B cell (primary cell): Measurements from ENCODE around the gene IGFBP3. TPM values are rescaled to one million over a fixed set of nuclear protein-coding genes. Genes with fewer than 3 reads are reported as not detected.

Source experiments
- ATAC-seq: fragments of 200-7000 bp; cut with Tn5 transposase; one replicate; pipeline ENCODE4 v1.10.0; 2021; ENCODE audit warnings: low read depth, mild to moderate bottlenecking, moderate number of reproducible peaks, moderate library complexity
- CTCF ChIA-PET: fragments of 350-600 bp; sonication (Branson Sonifier 250); formaldehyde crosslinking; loops from one replicate; lab custom pipeline; 2021; ENCODE audit warnings: antibody characterized with exemption, inconsistent platforms; lab: Charles Lee
- POLR2A ChIA-PET: fragments of 350-600 bp; sonication (Branson Sonifier 250); formaldehyde crosslinking; loops from one replicate; lab custom pipeline; 2021; ENCODE audit warnings: antibody characterized with exemption; lab: Charles Lee
- DNase-seq: peaks from one replicate; pipeline ENCODE4 v3.0.0; 2013
- H2AFZ ChIP-seq: 2 replicates; pipeline ENCODE4 v1.6.1; 2012; ENCODE audit warnings: mild to moderate bottlenecking, low read depth, low read length; ENCODE audit not compliant: insufficient read depth, poor library complexity, severe bottlenecking
- H3K27ac ChIP-seq, 2 donors: 1 replicate in 1 of 2; 2 replicates in 1 of 2; pipeline ENCODE4 v1.5.1; 2012 to 2013; ENCODE audit warnings: low read length in 2 of 2, mild to moderate bottlenecking in 2 of 2, moderate library complexity in 1 of 2
- H3K27me3 ChIP-seq, 4 experiments: fragments of 200-600 bp in 1 of 4; sonication (generic) in 1 of 4; replicated peaks in 1 of 4; 1 replicate in 2 of 4; 2 replicates in 2 of 4; pipeline versions ENCODE4 v1.6.1 to v1.7.0; 2013 to 2016; ENCODE audit warnings: low read length in 3 of 4, mild to moderate bottlenecking in 2 of 4, mixed read lengths in 1 of 4, moderate library complexity in 1 of 4; ENCODE audit not compliant: insufficient read depth in 4 of 4, control insufficient read depth in 3 of 4; ENCODE audit errors: control extremely low read depth in 1 of 4
- H3K36me3 ChIP-seq, 2 experiments: replicated peaks in 1 of 2; 1 replicate in 1 of 2; 2 replicates in 1 of 2; pipeline versions ENCODE4 v1.6.1 to v1.7.1; 2013; ENCODE audit warnings: low read length in 1 of 2; ENCODE audit not compliant: insufficient read depth in 2 of 2, control insufficient read depth in 1 of 2; ENCODE audit errors: control extremely low read depth in 1 of 2, extremely low read depth in 1 of 2
- H3K4me1 ChIP-seq, 2 donors: fragments of 200-600 bp in 1 of 2; sonication (generic) in 1 of 2; 1 replicate in 1 of 2; 2 replicates in 1 of 2; pipeline versions ENCODE4 v1.5.1 to v1.6.1; 2013 to 2017; ENCODE audit warnings: low read length in 2 of 2; ENCODE audit not compliant: control insufficient read depth in 2 of 2, insufficient read depth in 2 of 2
- H3K4me2 ChIP-seq: replicated peaks from 2 replicates; pipeline ENCODE3; 2012; ENCODE audit warnings: mild to moderate bottlenecking, low read depth, low read length; ENCODE audit not compliant: poor library complexity, severe bottlenecking
- H3K4me3 ChIP-seq, 5 experiments: fragments of 200-600 bp in 1 of 5; sonication (generic) in 1 of 5; 1 replicate in 3 of 5; 2 replicates in 2 of 5; pipeline versions ENCODE4 v1.5.1 to v1.7.0; 2011 to 2016; ENCODE audit warnings: low read length in 4 of 5, mild to moderate bottlenecking in 4 of 5, low read depth in 2 of 5, control low read depth in 1 of 5, moderate library complexity in 1 of 5; ENCODE audit not compliant: insufficient read depth in 1 of 5; ENCODE audit errors: control extremely low read depth in 1 of 5, extremely low read depth in 1 of 5
- H3K79me2 ChIP-seq: fragments of 200-600 bp; sonication (generic); one replicate; pipeline ENCODE4 v1.6.0; 2016; ENCODE audit warnings: low read length; ENCODE audit not compliant: control insufficient read depth, insufficient read depth
- H3K9ac ChIP-seq: fragments of 200-600 bp; sonication (generic); 2 replicates; pipeline ENCODE4 v1.6.1; 2017; ENCODE audit warnings: mild to moderate bottlenecking, low read length, moderate library complexity
- H3K9me3 ChIP-seq, 3 donors: one replicate each; pipeline versions ENCODE4 v1.6.1 to v1.7.1; 2013; ENCODE audit warnings: low read length in 2 of 3; ENCODE audit not compliant: control insufficient read depth in 2 of 3, insufficient read depth in 1 of 3; ENCODE audit errors: control extremely low read depth in 1 of 3
- H4K20me1 ChIP-seq: 2 replicates; pipeline ENCODE4 v1.6.0; 2012; ENCODE audit warnings: mild to moderate bottlenecking, low read length; ENCODE audit not compliant: insufficient read depth, control insufficient read depth, poor library complexity, severe bottlenecking
- H3K27ac Mint-ChIP-seq: one replicate; pipeline ENCODE4 v1.8.0; 2021; ENCODE audit warnings: mixed read lengths
- H3K27me3 Mint-ChIP-seq: one replicate; pipeline ENCODE4 v1.8.0; 2021; ENCODE audit warnings: mixed read lengths
- H3K4me1 Mint-ChIP-seq: one replicate; pipeline ENCODE4 v1.8.0; 2021; ENCODE audit warnings: mixed read lengths
- H3K4me3 Mint-ChIP-seq: one replicate; pipeline ENCODE4 v1.8.0; 2021; ENCODE audit warnings: mixed read lengths
- H3K9me3 Mint-ChIP-seq: one replicate; pipeline ENCODE4 v1.8.0; 2022; ENCODE audit warnings: mixed read lengths; ENCODE audit not compliant: insufficient read depth
- CTCF ChIP-seq: fragments of 200-600 bp; IDR thresholded peaks from one replicate; pipeline ENCODE4 v1.8.0; 2022; ENCODE audit warnings: antibody characterized with exemption, mild to moderate bottlenecking
- EZH2 ChIP-seq: IDR thresholded peaks from 2 replicates; pipeline ENCODE4 v1.6.1; 2012; ENCODE audit warnings: borderline replicate concordance, low read depth, mild to moderate bottlenecking, moderate library complexity, low read length; ENCODE audit not compliant: insufficient read depth, poor library complexity, severe bottlenecking
- WGBS: methylation state at CpG from one replicate; pipeline ENCODE4 v1.1.5; 2013; ENCODE audit warnings: missing lambda C conversion rate; ENCODE audit not compliant: insufficient coverage; 5-methylcytosine and 5-hydroxymethylcytosine counted together
- intact Hi-C: fragments of 100-400 bp; cut with micrococcal nuclease; formaldehyde crosslinking; loops from one replicate; pipeline ENCODE4 v1.10.0; 2022
- polyA plus RNA-seq: library from polyadenylated mRNA; depleted of rRNA; stranded (reverse); fragments of >200 nt; gene quantifications from 2 replicates; pipeline ENCODE4 v1.2.3, GENCODE V29; 2012
- total RNA-seq, 2 donors: library from RNA; stranded (reverse); fragments of 120-200 nt in 1 of 2; gene quantifications; 1 replicate in 1 of 2; 2 replicates in 1 of 2; pipeline versions ENCODE4 v1.2.3 to v1.2.4, GENCODE V29; 2013 to 2022

IGFBP3 gene
- total and polyA plus RNA-seq, 2 donors (not counting 1 experiment from before 2014, with no cell fraction given), result not detected

GRCh38 chr7:45914911-45915310 lies 6.2 kb downstream of the IGFBP3 start:
- H3K79me2 ChIP-seq, result no peaks in the 10 kb centered on the region
- peaks cover 3 to 5% of the 10 kb centered on the region in 2 donors for H3K4me1 ChIP-seq
- no peak overlapping the region for H3K4me2 ChIP-seq
- DNase-seq (no peak), ATAC-seq (no peak)
- no peak overlapping the region for H3K9ac ChIP-seq
- intact Hi-C loops, result no loop called here
- WGBS, result 94% methylated on average over 10 of the region's 12 CpGs
- Mint-ChIP-seq H3K27me3 (peaks cover 41% of the 10 kb centered on the region), H3K27ac (no peak overlapping the region), H3K4me1 (peaks cover 3% of the 10 kb centered on the region), H3K4me3 (no peak overlapping the region), H3K9me3 (no peaks in the 10 kb centered on the region)
- POLR2A ChIA-PET, result no interaction called here
- CTCF ChIA-PET, result interaction anchor here (1.8 to 2.4 kb wide), 2 partner anchors 1266 to 1339 kb away, joined by 6 to 10 read pairs; no protein-coding TSS in a partner anchor
- peaks cover 0 to 30% (median 22%) of the 10 kb centered on the region in 4 experiments for H3K27me3 ChIP-seq
- no peak for TF ChIP-seq EZH2
- no peak for TF ChIP-seq CTCF
- no peaks in the 10 kb centered on the region for H3K36me3 ChIP-seq
- H3K9me3 ChIP-seq, result no peaks in the 10 kb centered on the region
- no peak overlapping the region for H3K27ac ChIP-seq
- H4K20me1 ChIP-seq, result no peaks in the 10 kb centered on the region
- H2AFZ ChIP-seq, result no peak overlapping the region
- no peak overlapping the region for H3K4me3 ChIP-seq

GRCh38 chr7:45912972-45913371 lies 8.1 kb downstream of the IGFBP3 start:
- no peaks in the 10 kb centered on the region for H3K4me1 Mint-ChIP-seq
- CTCF ChIA-PET, result interaction anchor here (1.0 to 1.5 kb wide), 2 partner anchors 9 to 13 kb away, joined by 4 to 5 read pairs; no protein-coding TSS in a partner anchor
- intact Hi-C loops, result no loop called here

More at GRCh38 chr7:45912972-45913371, 8.1 kb downstream of the IGFBP3 start:
- no peak overlapping the region for H3K4me2 ChIP-seq
- peaks cover 3 to 4% of the 10 kb centered on the region in 2 donors for H3K4me1 ChIP-seq
- WGBS, result 77% methylated on average over 5 of the region's 7 CpGs
- H3K9me3 Mint-ChIP-seq, result no peaks in the 10 kb centered on the region
- TF ChIP-seq CTCF, result no peak
- no peak for TF ChIP-seq EZH2
- no peak overlapping the region for H3K27ac Mint-ChIP-seq
- H3K79me2 ChIP-seq, result no peaks in the 10 kb centered on the region
- peaks cover 0 to 2% (median 0%) of the 10 kb centered on the region in 3 donors for H3K9me3 ChIP-seq
- DNase-seq, result no peak
- no peaks in the 10 kb centered on the region for H3K36me3 ChIP-seq
- H2AFZ ChIP-seq, result no peak overlapping the region
- POLR2A ChIA-PET, result no interaction called here
- H3K9ac ChIP-seq, result no peak overlapping the region
- no peaks in the 10 kb centered on the region for H4K20me1 ChIP-seq
- H3K4me3 Mint-ChIP-seq, result no peak overlapping the region
- no peak overlapping the region for H3K4me3 ChIP-seq
- peaks cover 0 to 15% (median 6%) of the 10 kb centered on the region in 4 experiments for H3K27me3 ChIP-seq
- no peak overlapping the region for H3K27ac ChIP-seq
- H3K27me3 Mint-ChIP-seq, result peaks cover 31% of the 10 kb centered on the region
- no peak for ATAC-seq
